HG03280 (cell line): ENCODE data around the gene DIP2C.
"Not testable (repeated sequence)": the region's sequence is repeated elsewhere in the genome, so short reads cannot be mapped to it uniquely, and the experiment has no call there.

ENCODE experiments used
- ATAC-seq: cut with Tn5 transposase; IDR thresholded peaks from one replicate; pipeline ENCODE4 v1.9.1; 2021; ENCODE audit warnings: mild to moderate bottlenecking, moderate library complexity; ENCODE audit not compliant: unreplicated experiment

DIP2C gene

GRCh38 chr10:661597-662222, 27.8 kb downstream of the DIP2C start:
- ATAC-seq = no peak

- ATAC-seq = no peak
Observed at GRCh38 chr10:660970-661596, 28.4 kb downstream of the DIP2C start.

- no peak for ATAC-seq
Observed at GRCh38 chr10:660413-660969, 29.0 kb downstream of the DIP2C start.

- ATAC-seq = no peak
Observed at GRCh38 chr10:659688-660141, 29.8 kb downstream of the DIP2C start.

- not testable (repeated sequence) for ATAC-seq
Observed at GRCh38 chr10:657816-658350, 31.6 kb downstream of the DIP2C start.

GRCh38 chr10:656883-657282, 32.6 kb downstream of the DIP2C start:
- ATAC-seq = no peak

DNA sequence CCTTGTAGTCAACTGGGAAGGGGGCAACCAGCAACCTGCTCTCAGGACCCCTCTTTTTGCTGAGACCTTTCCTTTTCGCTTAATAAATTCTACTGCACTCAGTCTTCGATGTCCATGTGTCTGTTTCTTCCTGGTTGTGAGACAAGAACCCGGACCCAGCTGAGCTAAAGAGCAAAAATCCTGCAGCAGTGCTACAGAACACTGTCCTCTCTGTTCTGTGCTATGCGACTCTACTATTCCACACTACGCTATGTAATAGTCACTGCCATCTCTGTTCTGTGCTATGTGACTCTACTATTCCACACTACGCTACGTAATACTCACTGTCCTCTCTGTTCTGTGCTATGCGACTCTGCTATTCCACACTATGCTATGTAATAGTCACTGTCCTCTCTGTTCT, 34.3 kb downstream of the DIP2C start:
- ATAC-seq = no peak

DNA sequence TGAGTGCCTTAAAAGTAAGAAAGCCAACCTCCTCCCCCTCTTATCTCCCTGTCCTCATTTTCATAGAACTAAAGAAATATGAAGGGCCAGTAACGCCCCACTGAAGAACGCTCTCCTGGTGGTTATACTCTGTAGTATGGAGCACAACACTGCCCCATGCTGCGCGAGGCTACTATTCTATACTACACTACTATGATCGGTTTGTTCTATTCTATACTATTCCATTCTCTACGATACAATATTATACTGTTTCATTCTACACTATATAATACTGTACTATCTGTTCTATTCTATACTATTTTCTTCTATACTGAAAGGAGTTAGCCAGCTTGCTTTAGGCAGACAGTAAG, 34.8 kb downstream of the DIP2C start:
- no peak for ATAC-seq

DNA sequence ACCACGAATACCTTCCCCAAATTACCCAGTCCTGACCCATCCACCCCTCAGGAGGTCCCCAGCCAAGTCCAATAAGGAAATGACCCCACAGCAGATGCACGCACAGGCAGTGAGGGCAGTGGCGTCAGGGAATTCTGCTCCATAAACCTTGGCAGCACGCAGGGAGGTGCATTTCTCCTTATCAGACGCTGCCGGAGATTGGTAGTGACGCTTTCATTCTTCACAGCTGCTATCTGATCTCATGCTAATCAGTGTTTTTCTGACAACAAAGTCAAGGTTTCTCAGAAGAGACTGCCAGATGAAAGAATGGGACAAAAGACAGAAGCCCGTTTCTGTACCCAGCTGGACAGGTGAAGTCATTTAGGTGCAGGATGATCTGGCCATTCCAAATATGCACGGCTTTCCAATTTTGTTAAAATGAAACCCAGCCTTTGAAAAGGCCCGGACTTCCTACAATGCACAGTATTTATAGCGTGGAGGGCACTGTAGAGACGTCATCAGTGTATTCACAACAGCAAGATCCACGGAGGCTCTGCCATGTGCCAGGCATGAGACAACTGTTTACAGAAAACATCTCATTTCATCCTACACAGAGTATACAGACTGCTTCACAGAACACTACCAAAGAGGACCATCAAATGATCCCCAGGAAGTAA, 35.3 kb downstream of the DIP2C start:
- ATAC-seq = no peak

DNA sequence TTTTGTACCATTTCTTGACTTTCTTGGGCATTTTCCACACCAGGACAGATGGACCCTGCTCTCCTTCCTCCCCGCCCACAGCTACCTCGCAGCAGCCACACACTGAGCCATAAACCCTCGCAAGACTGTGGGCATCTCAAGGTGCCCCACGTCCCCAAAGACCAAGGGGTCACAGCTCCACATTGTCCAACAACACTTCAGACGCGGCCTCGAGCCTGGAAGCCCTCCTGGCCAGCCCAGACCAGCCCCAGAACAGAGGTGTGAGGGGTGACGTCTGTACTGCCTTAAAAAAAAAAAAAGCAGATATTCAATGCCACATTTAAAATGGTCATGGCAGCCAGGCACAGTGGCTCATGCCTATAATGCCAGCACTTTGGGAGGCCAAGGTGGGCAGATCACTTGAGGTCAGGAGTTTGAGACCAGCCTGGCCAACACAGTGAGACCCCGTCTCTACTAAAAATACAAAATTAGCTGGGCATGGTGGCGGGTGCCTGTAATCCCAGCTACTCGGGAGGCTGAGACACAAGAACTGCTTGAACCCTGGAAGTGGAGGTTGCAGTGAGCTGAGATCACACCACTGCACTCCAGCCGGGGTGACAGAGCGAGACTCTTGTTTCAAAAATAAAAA, 36.5 kb downstream of the DIP2C start:
- ATAC-seq = not testable (repeated sequence)

GRCh38 chr10:652233-652632, 37.2 kb downstream of the DIP2C start:
- no peak for ATAC-seq

GRCh38 chr10:651692-652091, 37.8 kb downstream of the DIP2C start:
- no peak for ATAC-seq

DNA sequence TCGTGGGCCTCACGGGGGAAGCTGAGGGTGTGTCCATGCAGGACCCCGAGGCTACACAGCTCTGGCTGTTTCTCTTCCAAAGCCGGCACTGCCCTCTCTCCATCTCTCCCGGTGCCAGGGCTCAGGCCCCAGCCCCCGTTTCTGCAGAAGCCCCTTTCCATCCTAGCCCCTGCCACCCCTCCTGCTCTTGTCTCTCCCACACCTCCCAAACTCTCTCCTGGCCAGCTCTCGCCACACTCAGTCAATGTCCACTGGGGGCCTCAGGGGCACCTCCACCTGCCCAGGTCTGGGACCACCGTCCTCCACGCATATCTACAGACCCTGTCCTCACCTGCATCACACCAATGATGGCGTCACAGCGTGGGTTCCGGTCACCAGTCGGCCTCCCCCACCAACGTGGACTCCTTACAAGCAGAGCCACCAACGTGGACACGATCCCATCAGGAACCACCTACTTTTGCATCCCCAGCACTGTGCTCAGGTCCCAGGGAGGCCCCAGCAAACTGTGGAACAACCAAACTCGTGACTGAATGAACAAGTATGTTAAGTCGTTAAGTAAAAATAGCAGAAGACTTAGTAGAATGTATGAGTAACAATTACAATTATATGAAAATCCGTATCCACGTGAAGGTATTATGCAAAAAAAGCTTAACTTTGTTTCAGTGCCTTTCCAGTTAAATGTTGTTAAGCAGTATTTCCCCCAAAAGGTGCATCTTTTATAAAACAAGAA, 38.4 kb downstream of the DIP2C start:
- ATAC-seq = no peak

GRCh38 chr10:650441-650851, 39.0 kb downstream of the DIP2C start:
- no peak for ATAC-seq

- no peak for ATAC-seq
Observed at GRCh38 chr10:649798-650440, 39.5 kb downstream of the DIP2C start.

GRCh38 chr10:649445-649797, 40.0 kb downstream of the DIP2C start:
- no peak for ATAC-seq

DNA sequence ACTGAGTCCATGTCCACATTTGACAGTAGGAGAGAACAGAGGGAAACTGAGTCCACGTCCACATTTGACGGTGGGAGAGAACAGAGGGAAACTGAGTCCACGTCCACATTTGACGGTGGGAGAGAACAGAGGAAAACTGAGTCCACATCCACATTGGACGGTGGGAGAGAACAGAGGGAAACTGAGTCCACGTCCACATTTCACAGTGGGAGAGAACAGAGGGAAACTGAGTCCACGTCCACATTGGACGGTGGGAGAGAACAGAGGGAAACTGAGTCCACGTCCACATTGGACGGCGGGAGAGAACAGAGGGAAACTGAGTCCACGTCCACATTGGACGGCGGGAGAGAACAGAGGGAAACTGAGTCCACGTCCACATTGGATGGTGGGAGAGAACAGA, 42.4 kb downstream of the DIP2C start:
- ATAC-seq = not testable (repeated sequence)

DNA sequence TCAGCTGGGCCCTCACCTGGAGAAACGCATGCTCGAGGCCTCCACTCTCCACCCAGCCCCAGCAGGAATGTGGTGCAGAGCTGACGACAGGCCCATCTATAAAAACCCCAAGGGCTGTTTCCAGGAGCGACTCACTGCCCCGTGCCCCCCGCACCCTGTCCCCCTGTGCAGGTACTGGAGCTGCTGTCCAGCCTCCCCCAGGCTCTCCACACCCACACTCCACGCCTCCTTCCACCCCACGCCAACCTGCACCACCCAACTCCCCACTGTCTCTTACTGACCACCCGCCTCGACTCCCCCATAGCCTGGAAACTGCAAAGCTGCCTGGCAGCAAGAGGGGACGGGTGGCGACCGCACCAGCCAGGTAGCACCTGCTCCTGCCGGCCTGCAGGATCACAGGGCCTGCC, 43.3 kb downstream of the DIP2C start:
- ATAC-seq = no peak

DNA sequence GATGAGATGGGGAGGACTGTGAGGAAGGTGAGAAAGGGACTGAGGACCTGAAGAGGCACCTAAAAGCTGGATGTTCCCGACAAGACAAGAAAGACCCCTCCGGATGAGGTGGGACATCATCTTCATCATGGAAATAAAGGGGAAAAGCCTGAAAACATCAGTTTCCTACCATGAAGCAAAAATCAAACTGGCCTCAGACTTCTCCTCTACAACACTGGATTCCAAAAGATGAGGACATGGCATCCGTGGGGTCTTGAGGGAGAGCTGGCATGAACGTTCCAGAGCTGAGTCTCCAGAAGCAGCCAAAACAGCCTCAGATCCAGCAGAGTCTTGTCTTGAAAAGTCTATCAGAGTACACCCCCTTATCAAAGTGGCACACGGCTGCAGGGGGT, 44.5 kb downstream of the DIP2C start:
- ATAC-seq = no peak
